ENCODE results near the gene GALNT11.
"Not testable (repeated sequence)": the region's sequence is repeated elsewhere in the genome, so short reads cannot be mapped to it uniquely, and the experiment has no call there.

The GALNT11 gene

GRCh38 chr7:152076940-152077933 is 51.8 kb downstream of the GALNT11 start:
- no peak for DNase-seq

DNA sequence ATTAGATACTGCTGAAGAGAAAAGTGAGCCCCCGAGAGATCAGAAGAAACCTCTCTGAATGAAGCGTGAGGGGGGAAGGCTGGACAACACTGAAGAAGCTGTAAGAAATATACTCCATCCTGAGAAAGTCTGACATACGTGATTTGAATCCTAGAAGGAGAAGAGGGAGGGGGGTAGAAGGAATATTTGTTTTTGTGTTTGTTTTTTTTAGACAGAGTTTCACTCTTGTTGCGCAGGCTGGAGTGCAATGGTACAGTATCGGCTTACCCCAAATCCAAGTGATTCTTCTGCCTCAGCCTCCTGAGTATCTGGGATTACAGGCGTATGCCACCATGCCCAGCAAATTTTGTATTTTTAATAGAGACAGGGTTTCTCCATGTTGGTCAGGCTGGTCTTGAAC is 52.6 kb downstream of the GALNT11 start:
- no peak for DNase-seq

GRCh38 chr7:152078786-152079185 is 53.3 kb downstream of the GALNT11 start:
- DNase-seq, result no peak

- no peak for DNase-seq
Measured at GRCh38 chr7:152081088-152081487, 55.6 kb downstream of the GALNT11 start.

DNA sequence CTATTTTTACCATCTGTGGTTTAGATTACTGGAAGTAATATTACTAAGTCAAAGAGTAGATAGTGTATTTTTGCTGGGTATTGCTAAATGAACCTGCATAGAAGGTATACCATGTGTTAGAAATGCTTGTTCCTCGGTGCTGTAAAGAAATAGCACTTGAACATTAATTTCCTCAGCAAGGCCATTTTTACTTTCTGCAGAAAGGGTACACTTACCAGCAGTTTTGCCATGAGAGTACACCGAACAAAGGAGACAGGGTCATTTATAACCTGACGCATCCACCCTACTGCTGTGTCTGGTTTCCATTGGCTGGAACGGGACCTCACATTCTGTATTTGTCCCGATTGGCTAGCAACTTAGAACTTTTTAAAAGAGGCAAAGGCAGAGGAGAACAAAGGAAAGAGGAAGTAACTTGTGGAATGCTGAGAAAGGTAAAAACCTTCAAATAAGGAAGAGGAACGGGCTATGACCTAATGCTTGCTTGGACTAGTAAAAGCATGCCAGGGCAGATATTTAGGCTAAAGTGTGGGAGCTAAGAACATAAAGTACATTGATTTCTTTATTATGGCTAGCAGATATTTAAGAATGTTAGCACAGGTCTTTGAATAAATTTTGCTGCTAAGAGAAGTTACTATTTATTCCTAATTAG is 56.7 kb downstream of the GALNT11 start:
- not testable (repeated sequence) for DNase-seq

- DNase-seq, result no peak
Measured at GRCh38 chr7:152085131-152085530, 59.7 kb downstream of the GALNT11 start.

DNA sequence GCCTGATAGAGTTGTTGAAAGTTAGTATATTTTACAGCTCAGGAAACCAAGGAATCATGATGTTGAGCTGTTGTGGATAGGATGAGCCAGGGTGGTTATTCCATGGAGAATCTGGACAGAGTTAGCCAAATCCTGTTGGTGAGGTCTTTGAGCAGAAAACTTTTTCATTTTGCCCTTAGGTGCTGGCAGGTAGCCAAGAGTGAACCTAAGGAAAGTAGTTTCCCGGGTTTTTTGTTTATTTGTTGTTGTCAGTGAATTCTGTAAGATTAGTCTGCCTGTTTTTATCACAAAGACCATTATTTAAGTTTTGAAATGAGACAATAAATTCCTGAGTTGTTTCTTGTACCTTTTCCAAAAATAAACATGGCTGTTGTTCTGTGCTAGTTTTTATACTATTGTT is 61.0 kb downstream of the GALNT11 start:
- DNase-seq, result no peak

DNA sequence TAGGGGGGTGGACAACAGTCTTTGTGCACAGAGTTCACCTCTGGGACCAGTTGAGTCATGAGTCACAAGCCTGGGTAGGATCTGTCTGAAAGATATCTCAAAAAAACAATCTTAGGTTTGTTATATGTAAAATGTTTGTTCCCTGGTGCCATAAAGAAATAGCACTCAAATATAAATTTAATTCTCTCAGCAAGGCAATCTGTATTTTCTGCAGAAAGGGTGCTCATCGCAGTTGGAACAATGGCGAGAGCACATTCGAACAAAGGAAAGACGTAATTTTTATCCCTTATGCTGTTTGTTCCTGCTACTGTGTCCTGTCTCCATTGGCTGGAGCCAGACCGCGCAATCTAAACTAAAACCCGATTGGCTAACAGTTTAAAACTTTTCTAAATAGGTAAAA is 63.7 kb downstream of the GALNT11 start:
- no peak for DNase-seq

GRCh38 chr7:152090747-152091146 is 65.3 kb downstream of the GALNT11 start:
- DNase-seq, result no peak

GRCh38 chr7:152093717-152094116 is 68.2 kb downstream of the GALNT11 start:
- DNase-seq, result no peak

- DNase-seq, result no peak
Measured at GRCh38 chr7:152095771-152096170, 70.3 kb downstream of the GALNT11 start.

- no peak for DNase-seq
Measured at GRCh38 chr7:152097330-152097729, 71.9 kb downstream of the GALNT11 start.

GRCh38 chr7:152103066-152103465 is 77.6 kb downstream of the GALNT11 start:
- no peak for DNase-seq

DNA sequence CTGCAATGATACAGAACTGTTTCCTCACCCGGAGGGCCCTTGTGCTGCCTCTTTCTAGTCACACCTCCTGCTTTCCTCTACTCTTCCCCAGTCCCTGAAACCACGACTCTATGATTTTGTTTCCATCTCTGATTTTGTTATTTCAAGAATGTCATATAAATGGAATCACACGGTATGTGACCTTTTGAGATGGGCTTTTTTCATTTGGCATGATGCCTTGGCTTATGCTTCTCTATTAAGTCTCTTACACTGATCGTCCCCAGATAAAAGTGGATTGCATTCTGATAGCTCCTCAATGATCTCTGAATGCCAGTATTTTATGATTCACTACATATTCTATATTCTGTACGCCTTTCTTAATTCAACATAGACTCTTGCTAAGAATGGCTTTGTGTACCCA is 78.2 kb downstream of the GALNT11 start:
- no peak for DNase-seq

- DNase-seq, result no peak
Measured at GRCh38 chr7:152105205-152105604, 79.7 kb downstream of the GALNT11 start.

DNA sequence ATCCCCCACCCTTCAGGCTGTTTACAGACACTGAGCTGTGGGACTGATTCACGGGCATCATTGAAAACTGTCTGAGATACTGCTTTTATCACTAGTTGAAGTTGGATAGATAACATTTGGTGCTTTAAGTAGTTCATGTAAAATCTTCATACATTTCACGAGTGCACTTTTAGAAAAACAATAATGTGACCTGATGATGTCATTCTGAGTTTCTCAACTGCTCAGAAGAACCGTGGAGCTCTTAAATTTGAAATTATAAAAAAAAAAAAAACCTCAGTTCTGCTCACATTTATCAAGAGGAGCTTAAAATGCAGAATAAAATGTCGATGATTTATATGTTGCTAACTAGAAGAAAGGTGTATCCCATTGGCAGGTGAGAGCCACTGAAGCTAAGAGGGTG is 81.5 kb downstream of the GALNT11 start:
- no peak for DNase-seq

- DNase-seq, result no peak
Measured at GRCh38 chr7:152107945-152108344, 82.5 kb downstream of the GALNT11 start.

- no peak for DNase-seq
Measured at GRCh38 chr7:152108359-152108758, 82.9 kb downstream of the GALNT11 start.

GRCh38 chr7:152112829-152113228 is 87.4 kb downstream of the GALNT11 start:
- no peak for DNase-seq

DNA sequence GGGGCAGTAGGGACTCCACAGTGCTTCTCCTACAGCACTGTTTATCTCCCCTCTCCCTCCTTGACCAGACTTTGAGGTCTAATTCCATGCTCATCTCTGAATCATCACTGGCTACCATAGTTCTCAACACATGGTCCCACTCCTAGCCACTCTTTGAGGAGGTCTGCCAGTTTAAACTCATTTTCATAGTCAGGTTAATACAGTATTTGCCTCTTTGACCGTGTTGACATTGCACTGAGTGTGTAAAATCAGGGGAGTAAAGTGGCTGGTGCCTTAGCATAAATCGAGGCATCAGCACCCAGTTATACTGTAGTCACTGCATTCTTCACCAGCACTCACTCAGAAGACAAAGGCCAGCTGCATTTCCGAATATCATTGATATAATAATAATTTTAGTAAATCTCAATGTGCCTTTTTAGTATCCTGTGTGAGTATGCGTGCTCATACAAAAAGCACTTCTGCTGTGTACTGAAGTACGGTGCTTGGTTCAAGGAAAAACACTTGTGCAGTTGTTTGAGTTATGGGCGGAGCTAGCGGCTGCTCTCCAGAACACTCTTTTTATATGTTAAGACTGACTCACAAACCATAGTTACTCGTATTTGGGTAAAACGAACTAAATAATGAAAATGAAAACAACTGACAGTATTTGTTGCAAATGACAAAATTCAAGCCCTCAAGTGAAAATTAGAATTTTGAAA is 89.7 kb downstream of the GALNT11 start:
- DNase-seq, result no peak

- DNase-seq, result no peak
Measured at GRCh38 chr7:152117356-152117755, 91.9 kb downstream of the GALNT11 start.

DNA sequence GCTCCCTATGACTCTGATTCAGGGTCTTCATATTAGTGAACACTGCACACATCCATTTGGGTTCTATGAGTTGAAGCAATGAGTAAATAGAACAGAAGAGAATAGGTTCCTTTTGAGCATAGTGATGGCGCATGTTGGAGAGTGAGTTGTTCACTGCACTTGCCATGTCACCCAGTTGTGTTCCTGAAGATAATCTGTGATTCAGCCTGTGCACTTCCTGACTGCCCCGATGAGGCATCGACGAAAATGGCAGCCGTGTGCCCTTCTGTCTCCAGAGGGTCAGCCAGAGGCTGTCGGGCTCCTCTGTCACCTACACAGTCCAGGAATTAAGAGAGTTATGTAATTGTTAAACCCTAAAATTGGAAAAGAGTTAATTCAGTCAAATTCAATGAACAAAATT is 94.7 kb downstream of the GALNT11 start:
- DNase-seq, result no peak

DNA sequence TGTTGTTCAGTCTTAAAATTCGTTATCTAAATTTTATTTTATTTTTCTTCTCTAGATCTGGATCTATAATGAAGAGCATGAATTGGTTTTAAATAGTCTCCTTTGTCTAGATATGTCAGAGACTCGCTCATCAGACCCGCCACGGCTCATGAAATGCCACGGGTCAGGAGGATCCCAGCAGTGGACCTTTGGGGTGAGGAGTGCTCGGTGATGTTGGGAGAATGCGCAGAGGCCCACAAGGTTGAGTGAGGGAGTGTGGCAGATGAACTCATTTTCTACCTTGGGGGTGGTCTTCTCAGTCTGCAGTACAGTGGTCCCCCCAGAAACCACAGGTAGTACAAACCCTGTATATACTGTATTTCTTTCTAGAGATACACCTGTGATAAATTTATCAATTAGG is 95.3 kb downstream of the GALNT11 start:
- no peak for DNase-seq

- no peak for DNase-seq
Measured at GRCh38 chr7:152121432-152121831, 96.0 kb downstream of the GALNT11 start.
